ENCODE results near the gene EXOC6B.
"Not testable (repeated sequence)": the region's sequence is repeated elsewhere in the genome, so short reads cannot be mapped to it uniquely, and the experiment has no call there.

EXOC6B gene

DNA sequence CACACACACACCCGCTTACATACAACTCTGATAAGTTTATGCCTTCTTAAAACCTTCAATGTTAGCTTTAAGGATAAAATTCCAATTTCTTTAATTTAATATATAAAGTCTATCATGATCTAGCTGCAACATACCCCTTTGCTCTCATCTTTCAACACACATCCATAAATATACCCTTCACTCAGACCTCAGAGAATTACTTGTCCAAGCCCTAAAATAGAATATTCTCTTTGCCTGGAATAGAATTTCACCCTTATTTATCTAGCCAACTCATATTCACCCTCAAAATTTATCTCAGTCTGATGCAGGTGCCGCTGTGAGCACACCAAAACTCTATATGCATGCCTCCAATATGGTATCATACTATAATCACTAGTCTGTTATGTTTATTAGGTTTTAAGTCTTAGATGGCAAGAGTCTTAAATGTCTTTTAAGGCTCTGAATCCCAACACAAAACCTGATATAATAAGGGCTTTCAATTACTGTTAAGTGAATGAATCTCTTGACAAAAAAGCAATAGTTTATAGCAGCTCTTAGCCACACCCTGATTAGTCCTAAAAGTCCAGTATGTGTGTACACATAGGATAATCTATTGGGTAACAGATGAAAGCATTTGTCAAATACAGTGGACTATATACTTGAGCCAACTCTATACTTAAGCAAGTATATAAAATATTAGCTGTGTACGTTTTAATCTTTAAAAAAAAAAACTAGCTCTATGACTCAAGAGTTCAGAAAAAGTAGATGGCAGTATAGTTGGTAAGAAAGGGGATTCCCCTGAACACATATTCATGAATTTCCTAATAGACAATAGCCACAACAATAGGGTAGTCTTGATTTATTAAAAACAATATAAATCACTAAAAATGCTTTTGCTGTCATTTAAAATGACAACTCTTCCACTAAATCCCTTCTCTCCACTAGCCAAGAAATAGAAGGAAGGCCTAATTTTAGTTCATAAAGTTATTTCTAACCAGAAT, 144.5 kb downstream of the EXOC6B start:
- DNase-seq (ENCODE audit: low read depth, low spot score): no peak

DNA sequence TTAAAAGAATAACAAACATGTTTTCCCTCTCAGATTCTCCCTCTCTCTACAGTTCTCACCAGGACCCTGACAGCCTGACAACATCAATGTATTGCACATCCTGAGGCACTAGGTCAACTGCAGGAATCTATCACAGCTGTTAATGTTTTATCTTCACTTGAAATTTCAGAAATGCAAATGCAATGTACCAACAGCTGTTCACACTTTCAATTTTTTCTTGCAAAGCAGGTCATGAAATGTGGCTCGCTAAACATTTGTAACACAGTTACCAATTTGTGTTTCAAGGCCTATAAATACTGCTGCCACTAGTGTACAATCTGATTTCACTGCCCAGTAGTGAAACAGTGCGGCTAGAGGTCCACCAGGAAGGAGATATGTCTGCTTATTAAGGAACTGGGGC, 147.8 kb downstream of the EXOC6B start:
- DNase-seq (ENCODE audit: low read depth, low spot score): no peak

- no peak for DNase-seq (ENCODE audit: low read depth, low spot score)
These were observed 149.3 kb downstream of the EXOC6B start for GRCh38 chr2:72676341-72677025.

GRCh38 chr2:72674982-72675915, 150.6 kb downstream of the EXOC6B start:
- no peak for DNase-seq (ENCODE audit: low read depth, low spot score)

- DNase-seq (ENCODE audit: low read depth, low spot score): no peak
These were observed 152.6 kb downstream of the EXOC6B start for GRCh38 chr2:72673279-72673678.

- DNase-seq (ENCODE audit: low read depth, low spot score): no peak
These were observed 156.7 kb downstream of the EXOC6B start for GRCh38 chr2:72669121-72669520.

DNA sequence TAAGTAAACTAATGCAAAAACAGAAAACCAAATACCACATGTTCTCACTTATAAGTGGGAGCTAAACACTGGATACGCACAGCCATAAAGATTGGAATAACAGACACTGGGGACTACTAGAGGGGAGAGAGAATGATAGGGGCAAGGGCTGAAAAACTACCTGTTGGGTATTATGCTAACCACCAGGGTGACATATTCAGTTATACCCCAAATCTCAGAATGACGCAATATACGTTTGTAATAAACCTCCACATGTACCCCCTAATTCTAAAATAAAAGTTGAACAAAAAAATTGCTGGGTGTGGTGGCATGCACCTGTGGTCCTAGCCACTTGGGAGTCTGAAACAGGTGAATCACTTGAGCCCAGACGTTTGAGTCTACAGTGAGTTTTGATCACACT, 157.2 kb downstream of the EXOC6B start:
- no peak for DNase-seq (ENCODE audit: low read depth, low spot score)

GRCh38 chr2:72665448-72665847, 160.4 kb downstream of the EXOC6B start:
- DNase-seq (ENCODE audit: low read depth, low spot score): no peak

- no peak for DNase-seq (ENCODE audit: low read depth, low spot score)
These were observed 163.8 kb downstream of the EXOC6B start for GRCh38 chr2:72661985-72662384.

- DNase-seq (ENCODE audit: low read depth, low spot score): no peak
These were observed 176.0 kb downstream of the EXOC6B start for GRCh38 chr2:72649810-72650209.

DNA sequence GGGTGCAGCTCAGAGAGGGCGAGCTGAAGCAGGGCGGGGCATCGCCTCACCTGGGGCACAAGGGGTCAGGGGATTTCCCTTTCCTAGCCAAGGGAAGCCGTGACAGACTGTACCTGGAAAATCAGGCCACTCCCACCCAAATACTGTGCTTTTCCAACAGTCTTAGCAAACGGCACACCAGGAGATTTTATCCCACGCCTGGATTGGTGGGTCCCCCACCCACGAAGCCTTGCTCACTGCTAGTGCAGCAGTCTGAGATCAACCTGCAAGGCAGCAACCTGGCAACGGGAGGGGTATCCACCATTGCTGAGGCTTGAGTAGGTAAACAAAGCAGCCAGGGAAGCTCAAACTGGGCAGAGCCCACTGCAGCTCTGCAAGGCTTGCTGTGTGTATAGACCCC, 184.6 kb downstream of the EXOC6B start:
- not testable (repeated sequence) for DNase-seq (ENCODE audit: low read depth, low spot score)

DNA sequence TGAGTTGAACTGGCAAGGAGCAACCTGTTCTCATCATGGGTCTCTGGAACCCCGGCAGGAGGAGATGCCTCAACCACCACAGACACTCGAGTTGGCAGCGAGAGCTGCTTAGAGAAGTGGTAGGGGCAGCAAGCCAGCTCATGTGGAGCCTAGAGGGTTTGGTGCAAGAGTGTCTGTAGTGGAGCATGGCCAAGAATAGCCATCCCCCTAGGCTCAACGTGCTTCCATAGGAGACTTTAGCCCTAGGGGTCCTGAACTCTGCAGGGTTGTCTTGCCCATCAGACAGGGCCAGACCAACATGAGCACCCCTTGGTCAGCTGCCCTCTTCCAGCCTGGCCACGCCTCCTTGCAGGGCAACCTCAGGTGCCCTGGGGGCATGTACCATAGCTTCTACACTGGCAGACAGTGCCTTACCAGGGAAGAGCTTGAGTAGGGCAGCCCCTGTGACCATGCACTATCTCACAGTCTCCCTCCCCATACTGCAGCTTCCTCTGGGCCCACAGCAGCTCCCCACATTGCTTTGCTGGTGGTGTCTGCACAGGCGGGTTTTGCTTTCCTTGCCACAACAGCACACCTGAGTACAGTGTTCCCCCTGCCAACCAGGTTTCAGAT, 187.1 kb downstream of the EXOC6B start:
- DNase-seq (ENCODE audit: low read depth, low spot score): no peak

DNA sequence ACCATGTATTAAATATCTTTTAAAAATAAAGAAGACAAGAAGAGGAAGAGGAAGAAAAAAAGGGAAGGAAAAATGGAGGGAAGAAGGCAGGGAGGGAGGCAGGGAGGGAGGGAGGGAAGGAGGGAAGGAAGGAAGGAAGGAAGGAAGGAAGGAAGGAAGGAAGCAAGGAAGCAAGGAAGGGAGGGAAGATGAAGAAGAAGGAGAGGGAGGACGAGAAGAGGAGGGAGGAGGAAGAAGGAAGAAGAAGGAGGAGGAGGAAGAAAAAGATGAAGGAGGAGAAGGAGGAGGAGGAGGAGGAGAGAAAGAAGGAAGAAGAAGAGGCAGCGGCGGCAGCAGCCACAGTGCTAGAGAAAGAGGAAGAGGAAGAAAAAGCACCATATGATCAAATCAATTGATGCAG, 189.6 kb downstream of the EXOC6B start:
- DNase-seq (ENCODE audit: low read depth, low spot score): no peak

GRCh38 chr2:72630767-72631166, 195.1 kb downstream of the EXOC6B start:
- DNase-seq (ENCODE audit: low read depth, low spot score): no peak

DNA sequence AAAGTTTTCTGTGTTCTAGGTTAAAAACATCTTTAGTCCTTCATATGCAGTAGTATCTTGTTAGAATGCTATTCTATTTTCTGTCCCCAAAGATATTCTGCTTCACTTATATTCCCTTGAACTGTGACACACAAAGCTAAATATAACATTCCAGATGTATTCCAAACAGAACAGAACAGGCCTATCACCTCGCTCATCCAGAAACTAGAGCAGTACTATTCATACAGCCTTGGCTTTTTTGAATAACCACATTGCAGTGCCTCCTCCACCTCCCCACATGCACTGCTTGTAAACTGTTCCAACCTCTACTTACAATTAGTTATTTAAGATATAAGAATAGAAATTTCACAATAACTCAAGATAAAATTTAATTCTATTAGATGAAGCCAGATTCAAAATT, 196.8 kb downstream of the EXOC6B start:
- no peak for DNase-seq (ENCODE audit: low read depth, low spot score)

DNA sequence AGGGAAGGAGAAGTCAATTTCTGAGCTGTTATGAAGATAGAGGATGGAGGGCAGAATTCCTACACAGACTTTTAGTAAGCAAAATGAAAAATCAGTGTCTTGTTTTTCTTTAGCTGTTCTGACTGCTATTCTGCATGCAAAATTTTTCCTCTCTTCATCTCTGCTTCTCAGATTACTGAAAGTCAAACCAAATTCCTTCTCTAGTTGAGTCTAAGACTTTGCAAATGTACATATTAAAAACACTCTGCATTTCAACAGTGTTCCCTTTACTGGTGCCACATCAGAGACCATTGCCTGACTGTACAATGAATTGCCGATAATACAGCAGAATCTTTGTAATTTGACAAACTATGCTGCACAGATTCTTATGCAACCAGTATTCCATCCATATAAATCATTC, 198.8 kb downstream of the EXOC6B start:
- DNase-seq (ENCODE audit: low read depth, low spot score): no peak

DNA sequence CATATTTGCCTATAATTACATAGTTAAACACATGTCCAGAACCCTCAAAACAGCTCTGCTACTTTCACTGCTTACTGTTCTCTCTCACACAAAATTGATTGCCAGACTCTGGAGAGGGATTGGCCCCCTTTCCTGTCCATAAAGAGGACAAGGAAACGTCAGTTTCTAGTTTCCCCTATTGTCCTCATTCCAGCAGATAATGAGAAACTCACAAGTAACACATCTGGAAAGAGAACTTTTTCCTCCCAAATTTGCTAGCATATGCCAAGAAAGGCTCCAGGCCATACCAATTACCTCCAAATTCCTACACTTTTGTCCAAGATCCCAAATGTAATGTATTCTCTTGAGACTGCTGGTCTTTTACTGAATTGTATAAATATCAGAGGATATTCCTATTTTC, 200.5 kb downstream of the EXOC6B start:
- DNase-seq (ENCODE audit: low read depth, low spot score): no peak

DNA sequence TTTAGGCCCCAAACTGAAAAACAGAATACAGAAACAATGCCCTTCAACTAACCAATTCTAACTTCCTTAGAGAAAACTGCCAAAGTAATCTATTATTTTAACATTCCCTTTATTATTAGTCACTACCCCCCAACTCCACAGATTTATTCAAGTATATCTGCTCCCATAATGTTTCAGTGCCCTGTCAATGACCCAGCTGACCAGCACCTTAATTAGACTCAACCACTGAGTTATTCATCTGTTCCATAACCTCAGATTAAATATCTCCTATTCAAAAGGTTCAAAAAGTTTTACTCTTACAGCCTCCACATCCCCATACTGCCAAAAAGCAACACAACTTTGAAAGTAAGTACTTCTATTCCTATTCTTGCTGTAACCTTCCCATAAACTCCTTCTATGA, 202.4 kb downstream of the EXOC6B start:
- DNase-seq (ENCODE audit: low read depth, low spot score): no peak

- no peak for DNase-seq (ENCODE audit: low read depth, low spot score)
These were observed 206.2 kb downstream of the EXOC6B start for GRCh38 chr2:72619626-72620025.

- DNase-seq (ENCODE audit: low read depth, low spot score): no peak
These were observed 211.9 kb downstream of the EXOC6B start for GRCh38 chr2:72613931-72614330.

- no peak for DNase-seq (ENCODE audit: low read depth, low spot score)
These were observed 213.1 kb downstream of the EXOC6B start for GRCh38 chr2:72612614-72613160.

Data from brain pericyte (primary cell).